ENCODE measurements around the gene MYL7.

DNA sequence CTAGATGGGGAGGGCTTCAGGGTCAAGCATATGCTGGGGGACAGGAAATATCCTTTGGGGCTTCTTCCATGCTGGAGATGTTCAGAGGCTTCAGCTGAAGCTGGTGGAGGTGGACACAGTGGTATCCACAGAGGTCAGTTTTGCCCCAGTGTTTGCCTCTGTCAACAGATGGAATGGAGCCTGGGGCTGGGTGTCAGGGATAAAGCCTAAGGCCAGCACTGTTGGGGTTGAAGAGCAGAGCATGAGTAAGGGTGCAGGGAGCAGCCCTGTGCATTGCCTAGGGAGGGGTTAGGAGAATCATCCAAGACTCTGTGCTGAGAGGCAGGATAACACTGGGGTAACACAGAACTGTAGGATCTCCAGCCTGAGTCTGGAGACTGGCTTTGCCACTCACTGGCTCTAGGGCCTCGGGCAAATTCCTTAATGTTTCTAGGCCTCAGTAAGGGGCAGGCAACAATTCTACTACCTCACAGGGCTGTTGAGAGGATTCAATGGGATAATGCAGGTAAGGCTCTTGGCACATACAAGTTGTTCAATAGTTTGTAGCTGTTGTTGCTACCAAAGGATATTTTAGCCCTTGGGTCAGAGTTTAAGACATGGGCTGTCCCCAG, 21.8 kb upstream of the MYL7 start:
- TF ChIP-seq EZH2 (IDR thresholded peaks at IDR 0.05) (no peak), POLR2AphosphoS5 (IDR thresholded peaks at IDR 0.05; ENCODE audit: borderline replicate concordance, low read depth, low read length) (no peak)
